HL-60/S4 (cell line): Measurements from ENCODE around the gene SEPTIN7.

Experiments used
- in situ Hi-C: fragments of 300-500 bp; cut with MboI; formaldehyde crosslinking; loops from 2 replicates; pipeline ENCODE4 v1.14.3; 2022; ENCODE audit warnings: low sequenced_read_pairs

Gene SEPTIN7

DNA sequence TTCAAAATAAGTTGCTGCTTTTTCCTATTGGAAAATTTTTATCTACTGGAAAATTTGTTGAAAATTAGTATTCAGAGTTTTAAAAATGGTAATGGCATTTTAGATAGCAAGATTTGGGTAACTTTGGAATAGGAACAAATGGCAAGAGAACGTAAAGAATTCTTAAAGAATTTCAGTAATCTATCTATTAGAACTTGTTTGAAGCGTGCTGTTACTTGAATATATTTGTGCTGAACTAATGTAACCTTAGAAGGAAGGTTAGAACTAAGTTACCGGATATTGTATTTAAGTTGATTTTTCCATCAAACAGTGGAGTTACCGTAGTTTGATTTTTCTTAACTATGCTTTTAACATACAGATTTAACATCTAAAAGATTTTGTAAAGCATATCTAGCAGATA lies 25.9 kb downstream of the SEPTIN7 start:
- in situ Hi-C loops, result no loop called here

DNA sequence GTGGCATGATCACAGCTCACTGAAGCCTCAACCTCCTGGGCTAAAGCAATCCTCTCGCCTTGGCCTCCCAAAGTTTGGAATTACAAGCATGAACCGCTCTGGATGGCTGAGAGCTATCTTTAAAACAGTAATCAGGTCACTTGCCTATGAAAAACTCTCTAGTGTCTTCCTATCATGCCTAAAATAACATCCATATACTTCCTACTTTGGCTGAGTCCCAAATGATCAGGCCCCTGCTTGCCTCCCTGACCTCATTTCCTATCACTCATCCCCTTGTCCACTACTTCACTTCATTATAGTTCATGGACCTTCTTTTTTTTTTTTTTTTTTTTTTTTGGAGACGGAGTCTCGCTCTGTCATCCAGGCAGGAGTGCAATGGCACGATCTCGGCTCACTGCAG lies 28.0 kb downstream of the SEPTIN7 start:
- in situ Hi-C loops, result no loop called here

- in situ Hi-C loops, result no loop called here
Observed at GRCh38 chr7:35831208-35831607, 30.4 kb downstream of the SEPTIN7 start.

GRCh38 chr7:35839860-35840854 lies 39.3 kb downstream of the SEPTIN7 start:
- in situ Hi-C loops, result no loop called here

GRCh38 chr7:35846816-35847412 lies 46.1 kb downstream of the SEPTIN7 start:
- in situ Hi-C loops, result no loop called here

DNA sequence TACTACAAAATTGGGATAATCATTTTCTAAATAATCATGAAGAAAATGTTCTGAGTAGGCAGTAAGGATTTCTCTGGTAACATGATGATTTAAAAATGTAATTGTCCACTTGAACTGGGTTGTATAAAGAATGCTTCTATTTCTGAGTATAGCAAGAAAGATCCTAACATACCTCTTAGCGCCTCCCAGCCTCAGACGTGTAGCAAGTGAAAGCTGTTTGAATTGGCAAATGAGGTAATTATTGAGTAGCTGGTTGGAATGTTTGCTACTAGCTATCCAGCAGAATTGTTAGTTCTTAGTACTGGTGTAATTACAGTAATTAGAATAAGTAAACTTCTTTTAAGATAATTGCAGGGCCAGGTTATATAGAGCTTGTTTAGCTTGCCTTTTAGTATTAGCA lies 47.9 kb downstream of the SEPTIN7 start:
- in situ Hi-C loops, result no loop called here

DNA sequence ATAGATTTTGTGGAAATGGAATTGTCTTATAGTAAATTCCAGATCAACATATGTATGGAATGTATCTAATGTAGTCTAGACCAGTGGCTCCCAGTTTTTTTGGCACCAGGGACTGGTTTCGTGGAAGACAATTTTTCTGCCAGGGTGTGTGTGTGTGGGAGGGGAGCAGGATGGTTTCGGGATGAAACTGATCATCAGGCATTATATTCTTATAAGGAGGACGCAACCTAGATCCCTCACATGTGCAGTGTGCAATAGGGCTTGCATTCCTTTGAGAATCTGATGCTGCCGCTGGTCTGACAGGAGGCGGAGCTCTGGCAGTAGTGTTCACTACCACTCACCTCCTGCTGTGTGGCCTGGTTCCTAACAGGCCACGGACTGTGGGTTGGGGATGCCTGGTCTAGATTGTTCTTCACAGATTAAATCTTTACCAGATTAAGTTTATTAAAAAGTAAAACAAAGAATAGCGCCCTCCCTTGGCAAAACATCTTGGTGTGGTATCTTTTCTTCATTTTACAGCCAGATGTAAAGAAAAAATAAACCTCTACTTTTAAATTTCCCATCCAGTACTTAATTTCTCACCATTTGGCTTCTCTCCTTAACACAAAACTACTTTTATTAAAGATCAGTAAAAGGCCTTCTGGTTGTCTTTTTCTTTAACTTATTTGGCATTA lies 48.4 kb downstream of the SEPTIN7 start:
- in situ Hi-C loops, result no loop called here

GRCh38 chr7:35849954-35850353 lies 49.1 kb downstream of the SEPTIN7 start:
- in situ Hi-C loops, result no loop called here
